IPS-15b (cell line): ENCODE data around the gene TRIM46.
A peak's percentile ranks its signal among the peaks of the same experiment; 100 is the strongest.
"Not testable (repeated sequence)": the region's sequence is repeated elsewhere in the genome, so short reads cannot be mapped to it uniquely, and the experiment has no call there.

Source experiments
- H3K27me3 ChIP-seq: one replicate; pipeline ENCODE4 v1.6.1; 2013; ENCODE audit warnings: low read length; ENCODE audit not compliant: control insufficient read depth, insufficient read depth
- H3K36me3 ChIP-seq: one replicate; pipeline ENCODE4 v1.6.1; 2013; ENCODE audit warnings: low read length; ENCODE audit not compliant: control insufficient read depth, insufficient read depth
- H3K4me1 ChIP-seq: one replicate; pipeline ENCODE4 v1.6.1; 2013; ENCODE audit warnings: mild to moderate bottlenecking, low read length; ENCODE audit not compliant: control insufficient read depth, insufficient read depth
- H3K4me3 ChIP-seq: one replicate; pipeline ENCODE4 v1.5.1; 2013; ENCODE audit warnings: low read depth, low read length
- H3K9ac ChIP-seq: one replicate; pipeline ENCODE4 v1.6.1; 2013; ENCODE audit warnings: low read depth, mild to moderate bottlenecking, low read length
- H3K9me3 ChIP-seq: one replicate; pipeline ENCODE4 v1.6.1; 2013; ENCODE audit warnings: mild to moderate bottlenecking, low read length; ENCODE audit not compliant: control insufficient read depth, insufficient read depth

TRIM46 gene

GRCh38 chr1:155206891-155207805 is 33.5 kb downstream of the TRIM46 start:
- Histone ChIP-seq H3K4me3 (peak overlapping the region; percentile 59), H3K9ac (peak overlapping the region; percentile 51), H3K4me1 (no peaks in the 10 kb centered on the region), H3K9me3 (no peaks in the 10 kb centered on the region), H3K27me3 (no peaks in the 10 kb centered on the region), H3K36me3 (peaks cover 9% of the 10 kb centered on the region)

- H3K4me3 ChIP-seq = peak within 1 kb of the TSS; percentile 67
- peak within 1 kb of the TSS; percentile 51 for H3K9ac ChIP-seq
- no peaks in the 10 kb centered on the region for H3K9me3 ChIP-seq
- peaks cover 4% of the 10 kb centered on the region for H3K36me3 ChIP-seq
- no peaks in the 10 kb centered on the region for H3K4me1 ChIP-seq
- H3K27me3 ChIP-seq = no peaks in the 10 kb centered on the region
Measured at GRCh38 chr1:155207806-155208540, 34.3 kb downstream of the TRIM46 start, which contains the start of gene THBS3. Gene THBS3 (minus strand): TSS chr1:155207897. CDS start chr1:155207876, 21 bp downstream.

DNA sequence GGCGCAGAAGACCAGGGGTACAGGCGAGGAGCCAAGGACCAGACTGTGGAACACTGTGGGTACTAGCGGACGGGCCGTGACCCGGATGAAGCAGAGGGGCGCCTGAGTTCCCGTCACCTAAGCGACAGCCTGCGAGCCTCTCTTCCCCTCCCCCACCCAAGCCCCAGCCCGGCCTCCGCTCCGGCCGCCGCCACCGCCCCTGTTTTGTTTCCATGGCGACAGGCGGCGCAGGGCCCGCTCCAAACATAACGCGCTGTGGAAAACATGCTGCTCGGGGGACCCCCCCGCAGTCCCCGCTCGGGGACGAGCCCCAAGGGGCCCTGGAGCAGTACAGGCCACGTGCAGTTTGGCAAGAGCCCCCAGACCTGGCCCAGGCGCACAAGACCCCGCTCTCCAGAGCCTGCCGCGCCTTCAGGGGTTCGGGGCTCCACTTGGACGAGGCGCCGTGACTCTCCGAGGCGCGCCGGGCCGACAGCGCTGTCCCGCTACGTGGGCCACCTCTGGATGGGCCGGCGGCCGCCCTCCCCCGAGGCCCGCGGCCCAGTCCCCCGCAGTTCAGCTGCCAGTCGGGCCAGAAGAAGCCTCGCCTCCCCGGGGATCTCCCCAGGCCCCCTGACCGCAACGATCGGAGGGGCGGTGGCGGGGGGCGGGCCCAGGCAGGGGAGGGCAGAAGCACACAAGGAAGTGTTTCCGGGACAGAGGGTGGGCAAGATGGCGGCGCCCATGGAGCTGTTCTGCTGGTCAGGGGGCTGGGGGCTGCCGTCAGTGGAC is 35.1 kb downstream of the TRIM46 start, which contains the start of gene MTX1:
TSS of gene MTX1 (plus strand) at position 155 of the 771 bp plus-strand sequence. CDS start at position 265, 110 bp downstream.
- peak within 1 kb of the TSS; percentile 87 for H3K9ac ChIP-seq
- no peaks in the 10 kb centered on the region for H3K4me1 ChIP-seq
- peaks cover 2% of the 10 kb centered on the region for H3K36me3 ChIP-seq
- H3K27me3 ChIP-seq = no peaks in the 10 kb centered on the region
- H3K4me3 ChIP-seq = peak within 1 kb of the TSS; percentile 67
- no peaks in the 10 kb centered on the region for H3K9me3 ChIP-seq

DNA sequence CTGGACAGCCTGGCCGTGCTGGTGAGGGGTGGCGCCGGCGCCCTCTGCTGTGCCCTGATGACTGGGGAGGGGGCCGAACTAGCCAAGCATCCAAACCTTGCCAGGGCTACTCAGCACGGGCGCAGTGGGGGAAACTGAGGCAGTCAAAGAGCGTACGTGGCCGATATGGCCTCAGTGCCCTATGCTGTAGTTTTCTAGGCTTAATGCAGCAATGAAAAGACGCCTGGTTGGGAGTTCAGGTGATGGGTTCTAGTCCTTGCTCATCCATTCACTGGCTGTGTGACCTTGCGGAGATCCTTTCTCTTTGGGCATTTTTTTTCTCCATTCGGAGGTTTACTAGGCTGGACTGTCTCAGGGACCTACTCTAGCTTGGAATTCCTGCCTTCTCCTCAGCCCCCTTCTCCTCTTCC is 35.7 kb downstream of the TRIM46 start:
- Histone ChIP-seq H3K9ac (peak overlapping the region; percentile 87), H3K27me3 (no peaks in the 10 kb centered on the region), H3K36me3 (peaks cover 2% of the 10 kb centered on the region), H3K4me3 (peak overlapping the region; percentile 67), H3K9me3 (no peaks in the 10 kb centered on the region), H3K4me1 (no peaks in the 10 kb centered on the region)

GRCh38 chr1:155210314-155211104 is 36.9 kb downstream of the TRIM46 start:
- no peak overlapping the region for H3K4me3 ChIP-seq
- H3K9me3 ChIP-seq = no peaks in the 10 kb centered on the region
- no peaks in the 10 kb centered on the region for H3K27me3 ChIP-seq
- H3K4me1 ChIP-seq = no peaks in the 10 kb centered on the region
- peaks cover 6% of the 10 kb centered on the region for H3K36me3 ChIP-seq
- H3K9ac ChIP-seq = no peak overlapping the region

- H3K9ac ChIP-seq, H3K4me3 ChIP-seq, H3K36me3 ChIP-seq, H3K9me3 ChIP-seq, H3K27me3 ChIP-seq, H3K4me1 ChIP-seq: not testable (repeated sequence)
Measured at GRCh38 chr1:155211381-155212050, 37.9 kb downstream of the TRIM46 start.

- not testable (repeated sequence) for H3K9me3 ChIP-seq, H3K4me1 ChIP-seq, H3K4me3 ChIP-seq, H3K27me3 ChIP-seq, H3K9ac ChIP-seq, H3K36me3 ChIP-seq
Measured at GRCh38 chr1:155212051-155212440, 38.4 kb downstream of the TRIM46 start.

DNA sequence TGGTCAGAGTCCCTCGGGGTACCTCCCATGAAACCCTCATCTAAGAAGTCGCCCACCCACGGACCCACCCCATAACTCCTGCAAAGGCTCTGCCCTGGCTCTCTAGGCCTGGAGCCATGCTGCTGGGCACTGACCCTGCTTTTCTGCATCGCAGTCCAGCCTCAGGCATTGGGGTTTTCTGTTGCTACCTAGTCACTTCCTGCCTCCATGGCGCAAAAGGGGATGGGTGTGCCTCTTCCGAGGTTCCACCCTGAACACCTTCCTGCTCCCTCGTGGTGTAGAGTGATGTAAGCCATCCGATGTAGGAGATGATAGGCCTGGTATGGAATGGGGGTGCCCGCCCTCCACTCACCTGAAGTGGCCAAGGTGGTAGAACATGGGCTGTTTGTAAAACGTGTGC is 41.1 kb downstream of the TRIM46 start:
- not testable (repeated sequence) for H3K36me3 ChIP-seq, H3K9ac ChIP-seq, H3K27me3 ChIP-seq, H3K4me1 ChIP-seq, H3K9me3 ChIP-seq, H3K4me3 ChIP-seq

DNA sequence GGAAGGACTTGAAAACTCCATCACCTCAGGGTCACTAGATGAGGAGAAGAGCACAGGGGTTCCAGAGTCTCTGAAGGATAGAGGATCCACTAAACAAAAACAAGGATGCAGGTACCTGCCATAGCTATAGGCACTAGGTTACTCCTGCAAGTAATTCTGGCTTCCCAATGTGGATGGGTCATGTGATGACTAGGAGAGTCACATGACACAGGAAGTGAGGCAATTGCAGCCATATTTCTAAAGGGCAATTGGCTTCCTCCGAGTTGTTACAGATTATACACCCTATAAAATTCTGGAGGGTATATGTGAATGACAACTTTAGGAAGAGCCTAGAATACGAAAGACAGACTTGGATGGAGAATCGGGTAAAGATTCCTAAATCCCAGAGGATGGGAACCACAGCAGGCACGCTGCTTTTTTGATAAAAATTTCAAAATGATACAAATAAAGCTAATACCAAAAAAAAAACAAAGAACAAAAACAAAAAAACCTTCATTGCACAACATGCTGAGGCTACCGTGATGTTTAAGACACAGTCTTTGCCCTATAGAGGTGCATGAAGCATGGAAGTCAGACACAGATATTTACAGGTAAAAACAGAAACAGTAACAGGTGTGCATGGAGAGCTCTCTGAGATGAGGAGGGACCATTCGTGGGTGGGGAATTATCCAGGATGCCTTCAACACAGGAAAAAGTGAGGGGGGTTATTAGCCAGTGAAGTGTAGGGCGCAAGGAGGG is 45.4 kb downstream of the TRIM46 start:
- Histone ChIP-seq H3K4me1 (no peaks in the 10 kb centered on the region), H3K27me3 (no peaks in the 10 kb centered on the region), H3K36me3 (peaks cover 4% of the 10 kb centered on the region), H3K4me3 (peak overlapping the region; percentile 27), H3K9me3 (no peaks in the 10 kb centered on the region), H3K9ac (no peak overlapping the region)

GRCh38 chr1:155219592-155220031 is 46.0 kb downstream of the TRIM46 start:
- H3K4me3 ChIP-seq = peak overlapping the region; percentile 27
- H3K36me3 ChIP-seq = peaks cover 4% of the 10 kb centered on the region
- H3K9me3 ChIP-seq = no peaks in the 10 kb centered on the region
- no peaks in the 10 kb centered on the region for H3K4me1 ChIP-seq
- no peak overlapping the region for H3K9ac ChIP-seq
- no peaks in the 10 kb centered on the region for H3K27me3 ChIP-seq
